Measurements from ENCODE around the gene FAM184B.

The FAM184B gene

DNA sequence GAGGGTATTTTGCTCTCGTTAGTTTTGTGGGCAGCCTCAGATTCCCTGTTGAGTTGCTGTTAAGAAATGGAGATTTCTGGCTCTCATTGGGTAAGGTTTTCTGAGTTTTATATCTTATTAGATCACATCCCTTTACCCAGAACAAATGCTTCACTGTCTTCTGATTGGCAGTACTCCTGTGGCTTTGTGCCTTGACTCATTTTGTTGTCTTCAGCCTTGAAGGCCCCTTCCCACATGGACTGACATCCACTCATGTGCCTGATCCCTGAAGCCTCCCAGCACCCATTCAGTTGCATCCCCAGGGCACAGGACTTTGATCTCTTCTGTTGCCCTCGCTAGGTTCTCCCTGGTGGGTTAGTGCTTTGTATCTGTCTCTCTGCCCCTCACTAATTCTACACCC lies 156.6 kb downstream of the FAM184B start:
- no peak for DNase-seq

DNA sequence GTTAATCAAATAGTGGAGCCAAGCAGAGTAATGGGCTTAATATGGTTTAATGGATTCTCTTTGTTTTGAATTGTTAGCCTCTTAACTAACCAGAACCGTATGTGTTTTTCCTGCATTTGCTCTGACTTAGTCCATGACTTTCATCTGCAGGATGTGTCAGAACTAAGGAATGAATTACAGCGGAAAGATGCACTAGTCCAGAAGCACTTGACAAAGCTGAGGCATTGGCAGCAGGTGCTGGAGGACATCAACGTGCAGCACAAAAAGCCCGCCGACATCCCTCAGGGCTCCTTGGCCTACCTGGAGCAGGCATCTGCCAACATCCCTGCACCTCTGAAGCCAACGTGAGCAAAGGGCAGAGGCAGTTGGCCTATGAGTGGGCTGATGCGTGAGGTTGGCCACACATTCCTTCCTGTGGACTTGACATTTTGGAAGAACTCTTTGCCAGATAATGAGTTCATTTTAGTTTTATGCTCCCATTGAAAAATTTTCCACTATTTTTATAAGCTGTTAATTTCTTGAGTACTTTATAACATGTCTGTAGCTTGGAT lies 157.9 kb downstream of the FAM184B start:
- DNase-seq, result no peak

DNA sequence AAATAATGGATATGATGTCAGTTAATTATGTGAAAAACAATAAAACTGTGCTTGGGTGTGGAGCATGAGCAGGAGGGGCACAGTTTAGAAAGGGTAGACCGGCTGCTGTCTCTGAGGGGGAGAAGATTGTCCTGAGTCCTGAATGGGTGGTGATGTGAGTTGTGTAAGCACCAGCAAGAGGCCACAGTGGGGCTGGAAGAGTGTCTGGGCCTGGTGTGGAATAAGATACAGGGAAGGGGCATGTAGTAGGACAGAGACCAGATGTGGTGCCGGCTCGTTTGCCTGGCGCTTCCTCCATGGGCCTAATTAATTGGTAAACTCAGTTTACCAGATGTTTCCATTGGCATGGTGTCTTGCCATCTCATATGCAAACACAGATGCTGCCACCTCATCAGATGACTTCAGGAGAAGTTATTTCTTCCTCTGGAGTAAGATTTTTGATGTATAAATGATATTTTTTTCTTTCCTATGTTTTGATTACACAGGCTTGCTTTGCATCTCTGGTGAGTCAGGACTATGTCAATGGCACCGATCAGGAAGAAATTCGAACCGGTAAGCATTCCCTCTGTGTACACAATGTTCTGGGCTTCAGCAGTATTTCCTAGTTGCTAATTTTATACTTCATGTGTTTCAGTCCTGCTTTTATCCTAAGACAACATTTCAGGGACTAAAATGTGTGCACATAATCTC lies 161.9 kb downstream of the FAM184B start:
- no peak for DNase-seq

DNA sequence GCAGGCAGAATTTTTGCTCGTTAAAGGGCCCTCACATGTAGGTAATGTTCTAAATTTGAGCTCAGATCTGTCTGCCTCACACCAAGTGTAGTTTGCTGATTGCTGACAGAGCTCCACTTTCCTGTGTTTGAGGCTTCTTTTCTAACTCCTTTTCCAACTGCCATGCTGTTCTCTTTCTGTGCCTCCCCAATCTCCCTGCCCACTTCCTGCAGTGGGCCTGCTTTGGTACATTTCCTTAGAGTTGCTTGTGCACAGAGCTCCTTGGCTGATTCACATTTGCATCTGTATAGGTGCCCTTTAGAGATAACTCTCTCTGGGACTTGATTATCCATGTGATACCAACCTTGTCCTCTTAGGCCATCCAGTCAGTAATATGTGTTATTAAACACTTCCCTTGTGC lies 162.5 kb downstream of the FAM184B start:
- DNase-seq, result no peak

DNA sequence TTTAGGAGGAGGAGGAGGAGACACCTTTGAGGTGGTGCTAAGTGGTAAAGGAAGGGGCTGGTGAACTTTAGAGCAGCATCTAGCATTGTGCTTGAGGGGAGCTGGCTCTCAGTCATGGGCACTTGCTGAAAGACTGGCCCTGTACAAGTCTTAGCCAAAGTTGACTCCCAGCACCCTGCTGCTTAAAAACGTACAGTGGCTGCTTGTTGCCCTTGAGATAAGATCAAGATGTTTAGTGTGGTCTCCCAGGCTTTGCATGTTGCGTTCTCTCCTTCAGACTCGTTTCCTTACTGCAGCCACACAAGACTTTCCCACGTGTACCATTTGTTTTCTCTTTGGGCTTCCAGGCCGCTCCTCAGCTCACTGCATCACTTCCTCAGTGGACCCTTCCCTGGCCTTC lies 165.1 kb downstream of the FAM184B start:
- DNase-seq, result no peak

DNA sequence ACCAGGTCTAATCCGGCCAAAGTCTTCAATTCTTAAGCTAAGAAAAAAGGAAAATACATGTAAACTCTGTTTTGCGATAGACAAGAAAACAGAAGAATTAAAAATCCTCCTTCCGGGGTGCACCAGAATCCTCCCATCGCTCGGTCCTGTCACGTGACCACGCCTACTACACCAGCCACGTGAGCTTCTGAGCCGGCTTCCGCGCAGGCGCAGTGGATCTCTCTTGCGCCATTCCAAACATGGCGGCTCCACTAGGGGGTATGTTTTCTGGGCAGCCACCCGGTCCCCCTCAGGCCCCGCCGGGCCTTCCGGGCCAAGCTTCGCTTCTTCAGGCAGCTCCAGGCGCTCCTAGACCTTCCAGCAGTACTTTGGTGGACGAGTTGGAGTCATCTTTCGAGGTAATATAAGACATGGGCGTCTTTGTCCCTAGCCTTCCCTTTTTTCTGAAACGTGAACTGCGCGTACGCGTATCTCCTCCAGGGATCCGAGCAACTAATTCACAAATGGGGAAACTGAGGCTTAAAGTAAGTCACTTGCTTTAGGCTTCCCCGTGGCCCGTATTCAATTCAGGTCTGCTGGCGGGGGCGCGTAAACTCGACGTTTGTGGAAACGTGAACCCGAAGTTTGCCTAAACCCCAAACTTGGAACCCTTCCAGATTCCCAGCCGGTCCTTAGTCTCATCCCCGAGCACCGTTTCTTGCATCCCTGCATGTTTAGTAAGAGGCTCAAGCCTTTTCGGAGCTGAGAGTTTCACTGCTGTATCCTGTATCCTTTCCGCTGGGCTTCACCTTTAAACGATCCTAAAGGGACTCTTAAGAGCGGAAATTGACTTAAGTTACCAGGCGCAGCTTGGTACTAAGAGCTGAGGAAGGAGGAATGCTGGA lies 166.8 kb downstream of the FAM184B start, which contains the start of gene MED28:
Gene MED28, plus strand, starts transcription at position 226 of the 884 bp plus-strand sequence. Its CDS starts 14 bp downstream, at position 240.
- peak; percentile 96 for DNase-seq

DNA sequence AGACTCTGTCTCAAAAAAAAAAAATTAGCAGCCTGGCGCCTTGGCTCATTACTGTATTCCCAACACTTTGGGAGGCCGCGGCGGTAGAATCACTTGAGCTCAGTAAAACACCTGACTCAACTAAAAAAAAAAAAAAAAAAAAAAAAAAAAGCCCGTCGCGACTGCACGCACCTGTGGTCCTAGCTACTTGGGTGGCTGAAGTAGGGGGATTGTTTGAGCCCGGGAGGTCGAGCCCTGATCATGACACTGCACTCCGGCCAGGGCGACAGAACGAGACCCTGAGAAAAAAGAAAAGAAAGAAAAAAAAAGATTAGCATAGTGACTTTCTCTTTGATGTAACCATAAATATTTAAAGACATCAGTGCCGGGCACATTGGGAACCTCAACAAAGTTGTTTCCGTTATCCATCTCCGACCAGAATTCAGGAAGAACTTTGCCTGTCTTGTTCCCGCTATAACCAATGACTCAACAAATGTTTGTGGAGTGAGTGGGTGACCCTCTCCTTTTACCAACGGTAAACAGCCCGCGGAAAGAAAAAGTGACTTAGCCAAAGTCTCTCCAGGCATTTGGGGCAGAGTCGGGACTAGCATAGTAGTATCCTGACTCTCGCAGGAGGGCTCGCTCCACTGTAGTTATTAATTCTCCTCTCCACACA lies 167.5 kb downstream of the FAM184B start:
- DNase-seq, result peak; percentile 7

DNA sequence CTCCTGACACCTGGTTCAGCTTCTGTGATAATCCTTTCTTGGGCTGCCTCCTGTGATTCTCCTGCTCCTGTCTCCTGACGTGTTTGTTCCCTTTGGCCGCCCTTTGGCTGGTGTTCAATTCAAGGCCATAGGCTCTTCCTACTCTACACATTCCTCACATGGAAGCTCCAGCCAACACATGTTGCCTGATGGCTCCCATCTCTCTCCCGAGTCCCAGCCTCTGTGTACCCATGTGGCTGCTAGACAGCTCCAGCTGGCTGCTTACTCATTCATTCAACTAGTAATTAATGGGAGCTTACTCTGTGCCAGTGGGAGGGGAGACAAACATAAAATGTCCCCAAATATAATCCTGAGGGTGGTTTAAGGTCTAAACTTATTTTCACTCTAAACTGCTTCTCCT lies 176.2 kb downstream of the FAM184B start:
- DNase-seq, result no peak

DNA sequence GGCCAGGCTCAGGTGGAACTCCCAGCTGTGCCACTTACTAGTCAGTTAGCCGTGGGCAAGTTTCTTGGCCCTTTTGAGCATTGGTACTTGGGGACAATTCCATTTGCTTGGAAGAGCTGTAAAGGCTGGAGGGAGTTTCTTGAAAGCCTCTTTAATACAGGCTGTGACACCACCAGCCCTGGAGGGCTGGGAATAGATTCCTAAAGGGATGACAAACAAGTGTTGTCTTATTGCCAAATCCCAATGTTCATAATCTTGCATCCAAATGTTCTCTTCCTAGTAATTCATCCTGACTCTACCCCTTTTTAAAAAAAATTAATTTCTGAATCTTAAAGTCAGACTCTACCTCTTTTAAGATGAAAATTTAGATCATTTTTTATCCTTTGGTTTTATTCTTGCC lies 181.6 kb downstream of the FAM184B start:
- no peak for DNase-seq

DNA sequence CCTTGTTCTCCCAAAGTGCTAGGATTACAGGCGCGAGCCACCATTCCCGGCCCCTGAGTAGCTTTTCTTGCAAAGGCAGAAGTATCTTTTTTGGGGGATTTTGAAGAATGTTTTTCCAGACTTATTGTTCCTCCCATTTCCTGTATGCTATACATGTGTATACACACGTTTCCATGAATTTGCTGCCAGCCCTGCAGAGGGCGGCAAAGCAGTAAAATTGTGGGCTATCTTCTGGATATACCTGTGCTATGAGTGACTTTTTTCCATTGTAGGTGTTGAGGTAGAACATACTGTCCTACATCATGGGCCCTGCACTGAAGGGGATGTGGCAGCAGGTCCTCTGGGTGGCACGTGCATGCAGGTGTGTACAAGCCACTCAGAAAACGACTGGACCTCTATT lies 183.9 kb downstream of the FAM184B start:
- no peak for DNase-seq

DNA sequence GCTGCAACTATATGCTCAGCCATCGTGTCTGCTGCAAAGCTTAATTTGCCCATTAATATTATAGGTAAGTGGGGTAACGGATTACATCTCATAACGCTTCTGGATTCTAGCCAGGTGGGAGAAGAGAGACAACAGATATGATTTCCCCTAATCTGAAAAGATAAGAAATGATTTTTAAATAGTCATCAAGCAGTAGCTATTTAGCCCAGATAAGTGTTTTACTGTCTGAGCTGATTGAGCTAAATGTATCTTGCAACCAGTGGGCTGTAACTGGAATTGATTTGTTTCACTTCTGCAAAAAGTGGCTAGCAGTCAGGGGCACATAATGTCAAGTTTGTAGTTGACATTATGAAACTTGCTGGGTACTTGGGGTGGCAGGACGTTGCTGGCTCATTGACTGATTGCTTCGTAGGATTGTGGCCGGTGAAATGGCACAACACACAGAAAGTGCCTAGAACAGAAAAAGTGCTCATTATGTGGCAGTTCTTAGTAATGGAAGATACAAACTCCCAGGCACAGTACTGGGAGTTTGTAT lies 185.9 kb downstream of the FAM184B start:
- no peak for DNase-seq

DNA sequence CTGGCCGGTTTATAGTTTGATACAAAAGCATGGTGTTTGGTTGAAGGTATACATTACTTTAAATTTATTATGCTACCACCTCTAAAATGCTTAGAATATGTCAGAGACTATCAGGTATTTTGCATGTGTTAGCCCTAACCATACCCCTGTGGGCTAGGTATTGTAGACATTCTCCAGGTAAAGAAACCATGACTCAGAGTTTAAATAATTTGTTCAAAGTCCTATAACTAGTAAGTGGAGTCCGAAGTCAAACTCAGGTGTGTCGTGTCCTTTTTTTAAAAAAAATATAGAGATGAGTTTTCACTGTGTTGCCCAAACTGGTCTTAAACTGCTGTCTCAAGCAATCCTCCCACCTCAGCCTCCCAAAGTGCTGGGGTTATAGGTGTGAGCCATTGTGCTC lies 192.1 kb downstream of the FAM184B start:
- DNase-seq, result no peak

DNA sequence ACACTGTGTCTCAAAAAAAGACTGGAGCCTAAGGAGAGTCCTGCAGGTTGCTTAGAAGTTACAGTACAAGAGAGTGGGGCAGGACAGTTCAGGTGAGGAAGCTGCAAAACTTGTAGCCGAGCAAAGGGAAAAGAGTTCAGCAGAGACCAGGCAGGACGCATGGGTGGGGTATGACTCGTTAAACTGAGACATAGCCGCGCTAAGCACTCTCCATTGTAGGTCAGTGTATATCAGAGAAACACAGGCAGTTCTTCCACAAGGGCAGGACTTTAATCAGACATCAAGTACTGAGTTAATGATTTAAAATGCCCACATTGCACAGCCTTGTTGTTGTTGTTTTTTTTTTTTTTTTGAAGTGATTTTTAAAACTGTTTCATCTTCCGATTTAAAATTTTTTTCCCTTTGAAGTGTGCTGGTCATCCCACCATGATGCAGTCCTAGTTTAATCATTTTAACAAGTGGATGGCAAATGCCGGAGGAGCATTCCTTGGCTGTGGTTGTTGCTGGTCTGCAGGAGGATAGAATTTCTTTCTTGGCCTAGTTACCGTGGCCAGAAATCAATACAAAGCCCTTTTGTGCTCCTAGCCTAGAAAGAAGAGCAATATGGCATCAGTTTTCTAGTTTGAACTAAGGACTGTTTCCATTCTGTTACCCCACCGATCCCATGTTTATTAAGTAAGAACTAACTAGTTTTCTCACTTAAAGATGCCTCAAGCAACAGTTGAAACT lies 194.2 kb downstream of the FAM184B start:
- no peak for DNase-seq

DNA sequence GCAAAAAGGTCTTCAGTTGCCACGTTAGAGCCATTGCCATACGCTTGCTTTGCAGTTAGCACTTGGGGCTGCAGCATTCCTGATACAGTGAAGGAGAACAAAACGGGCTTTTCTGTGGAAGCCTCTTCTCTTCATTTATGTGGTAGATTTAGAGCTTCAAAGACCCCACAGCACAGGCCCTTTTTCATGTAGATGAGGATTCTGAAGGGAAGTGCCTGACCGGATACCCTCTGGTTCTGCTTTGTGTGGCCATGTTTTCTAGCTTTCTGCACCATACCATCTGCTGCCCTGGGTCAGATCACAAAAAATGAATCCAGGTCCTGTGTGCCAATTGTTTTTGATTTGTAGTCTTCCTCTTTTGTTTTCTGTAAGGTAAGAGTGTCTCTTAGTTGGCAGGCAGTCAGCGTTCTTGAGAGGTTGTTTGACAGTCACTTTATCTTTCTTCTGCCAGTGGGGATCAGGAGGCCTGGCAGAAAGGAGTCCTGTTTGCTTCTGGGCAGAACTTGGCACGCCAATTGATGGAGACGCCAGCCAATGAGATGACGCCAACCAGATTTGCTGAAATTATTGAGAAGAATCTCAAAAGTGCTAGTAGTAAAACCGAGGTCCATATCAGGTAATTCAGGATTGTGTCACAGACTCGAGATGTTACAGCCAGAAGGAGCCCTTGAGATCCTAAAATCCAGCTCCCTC lies 196.8 kb downstream of the FAM184B start:
- DNase-seq, result no peak

DNA sequence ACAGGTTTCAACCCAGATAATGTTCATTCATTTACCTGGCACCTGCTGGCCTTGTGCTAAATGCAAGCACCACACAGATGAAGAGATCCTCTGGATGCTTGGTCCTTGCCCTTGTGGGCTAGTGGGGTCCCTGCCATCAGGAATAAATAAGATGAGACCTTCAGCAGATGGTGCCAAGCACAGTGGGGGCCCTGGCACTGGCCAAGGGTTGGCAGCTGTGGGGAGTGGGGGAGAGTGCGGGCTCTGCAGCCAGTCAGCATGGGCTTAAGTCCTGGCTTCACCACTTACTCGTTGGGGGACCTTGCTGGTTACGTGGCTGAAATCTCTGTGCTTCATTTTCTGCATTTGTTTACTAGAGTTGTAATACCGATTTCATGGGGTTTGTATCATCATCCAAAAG lies 197.5 kb downstream of the FAM184B start:
- DNase-seq, result no peak

DNA sequence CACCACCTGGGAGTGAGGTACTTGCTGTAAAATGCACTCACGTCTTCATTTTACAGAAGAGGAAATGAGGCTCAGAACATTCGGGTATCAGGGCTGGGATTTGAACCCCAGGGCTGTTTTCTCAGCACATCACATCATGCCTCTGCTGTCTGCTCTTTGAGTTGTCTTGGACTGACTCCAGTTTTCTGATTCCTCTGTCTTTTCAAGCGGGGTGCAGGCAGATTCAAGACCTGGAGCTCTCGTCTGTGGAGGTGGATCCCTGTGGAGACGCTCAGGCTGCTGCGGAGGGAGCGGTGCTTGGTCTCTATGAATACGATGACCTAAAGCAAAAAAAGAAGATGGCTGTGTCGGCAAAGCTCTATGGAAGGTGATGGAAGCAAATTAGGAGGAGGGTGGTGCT lies 198.1 kb downstream of the FAM184B start:
- DNase-seq, result no peak

DNA sequence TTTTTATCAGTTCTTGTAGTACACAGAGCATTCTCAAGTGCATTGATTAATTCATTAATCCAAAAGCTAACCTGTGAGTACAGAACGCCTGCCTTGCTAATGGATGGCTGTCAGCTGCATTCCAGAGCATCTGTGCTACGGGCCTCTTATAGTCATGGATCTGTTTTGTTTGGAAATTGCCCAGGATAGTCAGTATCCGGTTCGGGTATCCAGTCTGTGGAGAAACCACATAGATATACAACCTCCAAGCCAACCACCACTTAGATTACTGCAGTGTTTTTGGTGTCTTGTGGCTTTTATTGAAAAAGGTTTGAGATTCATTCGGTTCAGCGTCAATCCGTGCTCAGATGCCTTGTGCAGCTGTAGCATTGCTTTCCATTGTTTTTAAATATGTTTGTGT lies 200.5 kb downstream of the FAM184B start:
- no peak for DNase-seq

All from stimulated activated CD4-positive, alpha-beta T cell treated with anti-CD3 and anti-CD28 coated beads, Interleukin-4, amount 100 ng/mL, for 1 hour (primary cell).